Body of pancreas (tissue), 4 donors: ENCODE data around the gene HMGN2. TPM values are rescaled to one million over a fixed set of nuclear protein-coding genes. Genes with fewer than 3 reads are reported as not detected.

Source experiments
- ATAC-seq: fragments of 150-250 bp; one replicate; pipeline ENCODE4 v1.9.1; 2016
- DNase-seq, 4 donors: peaks; one replicate each; pipeline ENCODE4 v3.0.0-alpha.2; 2019
- H3K27ac ChIP-seq, 4 donors: fragments of 200-600 bp; sonication (generic); 1 replicate in 3 of 4; 2 replicates in 1 of 4; pipeline versions ENCODE4 v1.5.1 to v1.6.1; 2016 to 2019; ENCODE audit warnings: mild to moderate bottlenecking in 1 of 4, mixed read lengths in 1 of 4, moderate library complexity in 1 of 4
- H3K27me3 ChIP-seq, 2 donors: fragments of 200-600 bp; sonication (generic); one replicate each; pipeline ENCODE4 v1.6.0; 2016; ENCODE audit warnings: mild to moderate bottlenecking in 1 of 2
- H3K36me3 ChIP-seq, 2 donors: fragments of 200-600 bp; sonication (generic); replicated peaks in 1 of 2; 2 replicates each; pipeline ENCODE4 v1.5.1; 2016; ENCODE audit warnings: low read depth in 2 of 2; ENCODE audit not compliant: insufficient read depth in 1 of 2
- H3K4me1 ChIP-seq: fragments of 200-600 bp; sonication (generic); one replicate; pipeline ENCODE4 v1.6.0; 2016
- H3K4me3 ChIP-seq, 2 donors: fragments of 200-600 bp; sonication (generic); 1 replicate in 1 of 2; 2 replicates in 1 of 2; pipeline ENCODE4 v1.5.1; 2016 to 2019
- H3K9me3 ChIP-seq, 3 donors: fragments of 200-600 bp; sonication (generic); 1 replicate in 2 of 3; 2 replicates in 1 of 3; pipeline ENCODE4 v1.5.1; 2016
- POLR2A ChIP-seq, 3 donors: fragments of 450-650 bp; IDR thresholded peaks; one replicate each; pipeline ENCODE4 v1.6.1; 2016; ENCODE audit warnings: antibody characterized with exemption in 3 of 3, mild to moderate bottlenecking in 2 of 3
- whole genome bisulfite sequencing, 2 donors: methylation state at CpG; one replicate each; pipeline ENCODE4 v1.1.5; 2017; 5-methylcytosine and 5-hydroxymethylcytosine counted together
- intact Hi-C: fragments of 100-400 bp; cut with DNase I; formaldehyde crosslinking; loops from one replicate; pipeline ENCODE4 v1.15.1; 2023
- total RNA-seq, 2 donors: library from RNA; depleted of rRNA; stranded (reverse); fragments of >200 nt; gene quantifications; one replicate each; pipeline ENCODE4 v1.1.0, GENCODE V29; 2016
- TF ChIP-seq, protein P1 (sequence below), 7 experiments: fragments of 450-650 bp in 4 of 7; fragments of 200-600 bp in 3 of 7; sonication (generic) in 3 of 7; IDR thresholded peaks; one replicate each; pipeline ENCODE4 v1.5.1; 2016 to 2019; ENCODE audit warnings: antibody characterized with exemption in 7 of 7

Gene HMGN2
- total RNA-seq, 2 donors from 2014 or later: 75.8 to 120 TPM

DNA sequence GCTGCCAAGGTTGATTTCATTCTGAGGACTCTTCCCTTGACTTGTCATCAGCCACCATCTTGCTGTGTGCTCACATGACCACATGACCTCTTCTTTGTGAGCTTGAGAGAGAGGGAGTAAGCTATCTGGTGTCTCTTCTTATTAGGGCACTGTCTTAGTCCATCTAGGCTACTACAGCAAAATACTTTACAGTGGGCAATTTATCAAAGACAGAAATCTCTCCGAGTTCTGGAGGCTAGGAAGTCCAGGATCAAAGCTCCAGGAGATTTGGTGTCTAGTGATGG is 45.5 kb downstream of the HMGN2 start:
- 75 to 92% methylated on average over 1 of the region's 1 CpG for WGBS, 2 donors
- intact Hi-C loops: no loop called here
- H3K4me3 ChIP-seq: no peak overlapping the region
- DNase-seq (no peak), ATAC-seq (no peak)
- H3K27ac ChIP-seq: no peak overlapping the region
- TF ChIP-seq, protein P1, sequence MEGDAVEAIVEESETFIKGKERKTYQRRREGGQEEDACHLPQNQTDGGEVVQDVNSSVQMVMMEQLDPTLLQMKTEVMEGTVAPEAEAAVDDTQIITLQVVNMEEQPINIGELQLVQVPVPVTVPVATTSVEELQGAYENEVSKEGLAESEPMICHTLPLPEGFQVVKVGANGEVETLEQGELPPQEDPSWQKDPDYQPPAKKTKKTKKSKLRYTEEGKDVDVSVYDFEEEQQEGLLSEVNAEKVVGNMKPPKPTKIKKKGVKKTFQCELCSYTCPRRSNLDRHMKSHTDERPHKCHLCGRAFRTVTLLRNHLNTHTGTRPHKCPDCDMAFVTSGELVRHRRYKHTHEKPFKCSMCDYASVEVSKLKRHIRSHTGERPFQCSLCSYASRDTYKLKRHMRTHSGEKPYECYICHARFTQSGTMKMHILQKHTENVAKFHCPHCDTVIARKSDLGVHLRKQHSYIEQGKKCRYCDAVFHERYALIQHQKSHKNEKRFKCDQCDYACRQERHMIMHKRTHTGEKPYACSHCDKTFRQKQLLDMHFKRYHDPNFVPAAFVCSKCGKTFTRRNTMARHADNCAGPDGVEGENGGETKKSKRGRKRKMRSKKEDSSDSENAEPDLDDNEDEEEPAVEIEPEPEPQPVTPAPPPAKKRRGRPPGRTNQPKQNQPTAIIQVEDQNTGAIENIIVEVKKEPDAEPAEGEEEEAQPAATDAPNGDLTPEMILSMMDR (IDR thresholded peaks at IDR 0.05): no peak
- TF ChIP-seq POLR2A (IDR thresholded peaks at IDR 0.05): no peak
- H3K9me3 ChIP-seq: no peaks in the 10 kb centered on the region
- H3K27me3 ChIP-seq: no peaks in the 10 kb centered on the region
- H3K4me1 ChIP-seq: no peaks in the 10 kb centered on the region
- no peaks in the 10 kb centered on the region for H3K36me3 ChIP-seq

DNA sequence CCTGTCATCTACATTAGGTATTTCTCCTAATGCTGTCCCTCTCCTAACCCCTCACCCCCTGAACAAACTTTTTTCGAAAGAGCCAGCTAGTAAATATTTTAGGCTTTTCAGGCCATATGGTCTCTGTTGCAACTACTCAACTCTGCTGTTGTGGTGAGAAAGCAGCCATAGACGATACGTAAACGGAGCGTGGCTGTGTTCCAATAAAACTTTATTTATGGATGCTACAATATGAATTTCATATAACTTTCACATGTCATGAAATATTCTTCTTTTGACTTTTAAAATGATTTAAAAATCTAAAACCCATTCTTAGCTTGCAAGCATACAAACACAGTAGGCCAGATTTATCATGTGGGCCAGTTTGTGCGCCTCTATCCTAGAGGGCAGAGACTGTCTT is 46.1 kb downstream of the HMGN2 start:
- DNase-seq (no peak), ATAC-seq (no peak)
- no peak overlapping the region for H3K4me3 ChIP-seq
- intact Hi-C loops: no loop called here
- 88 to 94% methylated on average over 6 of the region's 6 CpGs for WGBS, 2 donors
- H3K36me3 ChIP-seq: no peaks in the 10 kb centered on the region
- H3K27ac ChIP-seq: no peak overlapping the region
- H3K4me1 ChIP-seq: no peaks in the 10 kb centered on the region
- no peaks in the 10 kb centered on the region for H3K9me3 ChIP-seq
- TF ChIP-seq, protein P1 (IDR thresholded peaks at IDR 0.05): no peak
- TF ChIP-seq POLR2A (IDR thresholded peaks at IDR 0.05): no peak
- no peaks in the 10 kb centered on the region for H3K27me3 ChIP-seq

DNA sequence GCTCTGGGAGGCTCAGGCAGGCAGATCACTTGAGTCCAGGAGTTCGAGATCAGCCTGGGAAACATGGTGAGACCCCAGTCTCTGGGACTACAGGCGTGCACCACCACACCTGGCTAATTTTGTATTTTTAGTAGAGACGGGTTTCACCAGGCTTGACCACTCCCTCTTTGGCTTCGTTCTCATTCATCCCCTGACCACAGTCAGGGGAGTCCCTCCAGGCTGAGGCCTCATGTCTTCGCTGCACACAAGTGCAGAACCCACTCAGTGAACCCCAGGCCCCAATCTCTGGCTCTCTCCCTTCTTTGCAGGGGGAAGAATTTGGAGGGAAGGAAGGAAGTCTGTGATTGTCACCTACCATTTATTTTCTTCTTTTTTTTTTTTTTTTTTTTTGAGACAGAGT is 48.1 kb downstream of the HMGN2 start:
- H3K4me1 ChIP-seq: no peaks in the 10 kb centered on the region
- TF ChIP-seq POLR2A (IDR thresholded peaks at IDR 0.05): no peak
- TF ChIP-seq, protein P1 (IDR thresholded peaks at IDR 0.05): no peak
- intact Hi-C loops: no loop called here
- H3K36me3 ChIP-seq: no peaks in the 10 kb centered on the region
- DNase-seq (no peak), ATAC-seq (no peak)
- H3K4me3 ChIP-seq: no peak overlapping the region
- no peak overlapping the region for H3K27ac ChIP-seq
- WGBS, 2 donors: 81 to 84% methylated on average over 5 of the region's 5 CpGs
- H3K9me3 ChIP-seq: no peaks in the 10 kb centered on the region
- H3K27me3 ChIP-seq: no peaks in the 10 kb centered on the region

DNA sequence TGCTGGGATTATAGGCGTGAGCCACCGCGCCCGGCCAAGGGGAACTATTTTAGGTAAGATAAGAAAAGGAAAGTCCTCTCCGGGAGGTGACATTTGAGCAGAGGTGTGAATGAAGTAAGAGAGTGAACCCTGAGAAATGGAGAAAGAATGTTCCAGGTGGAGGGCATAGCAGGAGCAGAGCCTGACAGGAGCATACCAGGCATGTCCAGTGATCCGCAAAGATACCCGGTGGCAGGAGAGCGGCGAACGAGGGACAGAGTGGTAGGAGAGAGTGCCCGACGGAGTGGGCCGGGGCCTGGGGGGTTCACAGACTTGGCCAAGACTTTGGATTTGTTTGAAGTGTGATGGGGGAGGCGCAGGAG is 49.4 kb downstream of the HMGN2 start:
- DNase-seq: no peak
- no peak overlapping the region for H3K4me3 ChIP-seq
- ATAC-seq: no peak
- intact Hi-C loops: no loop called here
- no peaks in the 10 kb centered on the region for H3K27me3 ChIP-seq
- TF ChIP-seq, protein P1 (IDR thresholded peaks at IDR 0.05): no peak
- TF ChIP-seq POLR2A (IDR thresholded peaks at IDR 0.05): no peak
- no peak overlapping the region for H3K27ac ChIP-seq
- no peaks in the 10 kb centered on the region for H3K4me1 ChIP-seq
- no peaks in the 10 kb centered on the region for H3K36me3 ChIP-seq
- 57 to 62% methylated on average over 14 of the region's 14 CpGs for WGBS, 2 donors
- no peaks in the 10 kb centered on the region for H3K9me3 ChIP-seq

DNA sequence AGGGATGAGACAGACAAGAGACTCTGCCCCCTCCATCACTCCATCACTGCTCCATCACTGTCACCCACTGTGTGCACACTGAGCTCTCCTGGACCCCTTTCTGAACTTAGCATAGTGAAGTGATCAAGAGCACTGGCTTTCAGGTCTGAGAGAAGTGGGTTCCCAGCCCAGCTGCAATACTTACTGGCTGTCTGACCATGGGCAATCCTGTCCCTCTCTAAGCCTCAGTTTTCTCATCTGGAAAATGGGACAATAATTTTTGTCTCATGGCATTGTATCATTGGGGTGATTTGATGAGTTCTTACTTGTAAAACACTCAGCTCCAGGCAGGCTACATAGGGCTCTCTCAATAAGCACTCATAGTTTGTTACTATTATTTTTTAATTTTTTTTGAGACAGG is 49.8 kb downstream of the HMGN2 start:
- Histone ChIP-seq H3K4me1 (no peaks in the 10 kb centered on the region), H3K4me3 (no peak overlapping the region), H3K27me3 (no peaks in the 10 kb centered on the region), H3K9me3 (no peaks in the 10 kb centered on the region), H3K36me3 (no peaks in the 10 kb centered on the region), H3K27ac (no peak overlapping the region)
- DNase-seq: no peak
- ATAC-seq: no peak
- intact Hi-C loops: no loop called here
- TF ChIP-seq, protein P1 (IDR thresholded peaks at IDR 0.05): no peak
- no peak for TF ChIP-seq POLR2A (IDR thresholded peaks at IDR 0.05)
